K562 (cell line): ENCODE data around the gene CCDC87. TPM values are rescaled to one million over a fixed set of nuclear protein-coding genes. Genes with fewer than 3 reads are reported as not detected.

ENCODE experiments used
- BDP1 ChIP-seq: IDR thresholded peaks from 3 replicates; pipeline ENCODE4 v1.6.1; 2011; ENCODE audit not compliant: insufficient read length, insufficient read depth
- E2F3 ChIP-seq: fragments of 250-450 bp; sonication (Bioruptor Pico); IDR thresholded peaks from 2 replicates; pipeline ENCODE4 v1.4.0; 2020; ENCODE audit warnings: mild to moderate bottlenecking
- GABPB1 ChIP-seq: sonication (generic); formaldehyde crosslinking; IDR thresholded peaks from 2 replicates; pipeline ENCODE4 v1.8.0; 2022; ENCODE audit warnings: mild to moderate bottlenecking, missing genetic modification reagents
- HEY1 ChIP-seq: fragments of 250-450 bp; sonication (Bioruptor Pico); IDR thresholded peaks from 2 replicates; pipeline ENCODE4 v1.5.0; 2020; ENCODE audit warnings: mild to moderate bottlenecking, moderate library complexity, borderline replicate concordance
- ILF3 ChIP-seq: fragments of 450-650 bp; IDR thresholded peaks from 2 replicates; pipeline ENCODE4 v1.6.1; 2018; ENCODE audit warnings: antibody characterized with exemption, mild to moderate bottlenecking, moderate library complexity, borderline replicate concordance
- MAFF ChIP-seq: IDR thresholded peaks from 2 replicates; pipeline ENCODE4 v1.6.1; 2012; ENCODE audit warnings: low read length, improper control_type of control experiment
- NCOA1 ChIP-seq: fragments of 450-650 bp; IDR thresholded peaks from 2 replicates; pipeline ENCODE4 v1.6.1; 2016; ENCODE audit warnings: low read depth
- NFYB ChIP-seq: IDR thresholded peaks from 2 replicates; pipeline ENCODE4 v1.6.1; 2011; ENCODE audit warnings: mild to moderate bottlenecking, moderate library complexity; ENCODE audit not compliant: insufficient read length; ENCODE audit errors: extremely low read depth
- NR2C2 ChIP-seq, 2 experiments: fragments of 200-800 bp in 1 of 2; sonication (Bioruptor generic) in 1 of 2; sonication (generic) in 1 of 2; formaldehyde crosslinking in 1 of 2; IDR thresholded peaks; 2 replicates each; pipeline versions ENCODE4 v1.6.1 to v1.8.0; 2016 to 2022; ENCODE audit warnings: mild to moderate bottlenecking in 1 of 2, missing compliant biosample characterization in 1 of 2, missing genetic modification characterization in 1 of 2, missing genetic modification reagents in 1 of 2
- PML ChIP-seq: IDR thresholded peaks from 2 replicates; pipeline ENCODE4 v1.6.1; 2012; ENCODE audit warnings: low read length, inconsistent platforms
- RAD21 ChIP-seq, 2 experiments: fragments of 250-450 bp in 1 of 2; fragments of 450-650 bp in 1 of 2; sonication (Bioruptor Pico) in 1 of 2; formaldehyde crosslinking in 1 of 2; IDR thresholded peaks in 1 of 2; conservative IDR thresholded peaks in 1 of 2; 2 replicates each; pipeline versions ENCODE4 v1.4.0 to v1.8.0; 2020 to 2022; ENCODE audit warnings: mild to moderate bottlenecking in 2 of 2, moderate library complexity in 1 of 2
- ZC3H8 ChIP-seq: fragments of 450-650 bp; IDR thresholded peaks from 2 replicates; pipeline ENCODE4 v1.6.1; 2017
- ZNF174 ChIP-seq: fragments of 250-450 bp; sonication (Bioruptor Pico); IDR thresholded peaks from 2 replicates; pipeline ENCODE4 v1.4.0; 2020; ENCODE audit warnings: mild to moderate bottlenecking
- ZNF347 ChIP-seq: fragments of 450-650 bp; formaldehyde crosslinking; IDR thresholded peaks from 2 replicates; pipeline ENCODE4 v1.4.0; 2020; ENCODE audit warnings: low read depth, mild to moderate bottlenecking, moderate library complexity
- polyA plus RNA-seq, 8 experiments: library from polyadenylated mRNA; depleted of rRNA in 4 of 8; stranded (reverse) in 5 of 8; unstranded in 3 of 8; fragments of >200 nt; fragmentation: Nextera tagmentation in 2 of 8; fragmentation: Illumina TruSeq in 1 of 8; extraction: Ambion mirVana in 2 of 8; extraction: Trizol in 1 of 8; gene quantifications; 2 replicates each; pipeline versions ENCODE4 v1.2.1 to v1.2.3, GENCODE V29; 2011 to 2014; ENCODE audit warnings: inconsistent platforms in 1 of 8, missing spikeins in 1 of 8
- total RNA-seq, 7 experiments: library from RNA; depleted of rRNA in 6 of 7; stranded (reverse); fragments of >200 nt in 6 of 7; fragmentation: Illumina TruSeq in 2 of 7; extraction: Trizol in 2 of 7; gene quantifications; 2 replicates each; pipeline versions ENCODE4 v1.2.1 to v1.2.3, GENCODE V29; 2011 to 2021; ENCODE audit warnings: low replicate concordance in 1 of 7
- TF ChIP-seq, protein P1 (sequence below), 2 experiments: fragments of 450-650 bp in 1 of 2; IDR thresholded peaks; 2 replicates each; pipeline ENCODE4 v1.6.1; 2011 to 2017; ENCODE audit warnings: low read depth in 2 of 2, antibody characterized with exemption in 1 of 2, borderline replicate concordance in 1 of 2, low read length in 1 of 2, mild to moderate bottlenecking in 1 of 2, mixed read lengths in 1 of 2; ENCODE audit not compliant: control insufficient read depth in 1 of 2
- TF ChIP-seq, protein P2 (sequence below), 3 experiments: fragments of 200-800 bp in 1 of 3; sonication (Bioruptor generic) in 1 of 3; sonication (generic) in 1 of 3; formaldehyde crosslinking in 1 of 3; IDR thresholded peaks; 2 replicates each; pipeline versions ENCODE4 v1.6.1 to v1.8.0; 2016 to 2022; ENCODE audit warnings: mild to moderate bottlenecking in 2 of 3, missing compliant biosample characterization in 2 of 3, missing genetic modification characterization in 2 of 3, missing genetic modification reagents in 1 of 3
- TF ChIP-seq, protein P3 (sequence below): fragments of 450-650 bp; IDR thresholded peaks from 2 replicates; pipeline ENCODE4 v1.6.1; 2016; ENCODE audit warnings: antibody characterized with exemption
- TF ChIP-seq, protein P4 (sequence below): sonication (generic); formaldehyde crosslinking; IDR thresholded peaks from 2 replicates; pipeline ENCODE4 v1.8.0; 2022; ENCODE audit warnings: missing genetic modification reagents, mild to moderate bottlenecking, moderate library complexity, borderline replicate concordance
- TF ChIP-seq, protein P5 (sequence below): fragments of 450-650 bp; IDR thresholded peaks from 2 replicates; pipeline ENCODE4 v1.6.1; 2016; ENCODE audit warnings: low read depth, mild to moderate bottlenecking, moderate library complexity

The CCDC87 gene
- total and polyA plus RNA-seq, 9 of the 15 experiments (the other 6 are each of a cell fraction or from before 2014, with no cell fraction given) = 0.03 to 0.44 (median 0.15) TPM; not detected in 1

DNA sequence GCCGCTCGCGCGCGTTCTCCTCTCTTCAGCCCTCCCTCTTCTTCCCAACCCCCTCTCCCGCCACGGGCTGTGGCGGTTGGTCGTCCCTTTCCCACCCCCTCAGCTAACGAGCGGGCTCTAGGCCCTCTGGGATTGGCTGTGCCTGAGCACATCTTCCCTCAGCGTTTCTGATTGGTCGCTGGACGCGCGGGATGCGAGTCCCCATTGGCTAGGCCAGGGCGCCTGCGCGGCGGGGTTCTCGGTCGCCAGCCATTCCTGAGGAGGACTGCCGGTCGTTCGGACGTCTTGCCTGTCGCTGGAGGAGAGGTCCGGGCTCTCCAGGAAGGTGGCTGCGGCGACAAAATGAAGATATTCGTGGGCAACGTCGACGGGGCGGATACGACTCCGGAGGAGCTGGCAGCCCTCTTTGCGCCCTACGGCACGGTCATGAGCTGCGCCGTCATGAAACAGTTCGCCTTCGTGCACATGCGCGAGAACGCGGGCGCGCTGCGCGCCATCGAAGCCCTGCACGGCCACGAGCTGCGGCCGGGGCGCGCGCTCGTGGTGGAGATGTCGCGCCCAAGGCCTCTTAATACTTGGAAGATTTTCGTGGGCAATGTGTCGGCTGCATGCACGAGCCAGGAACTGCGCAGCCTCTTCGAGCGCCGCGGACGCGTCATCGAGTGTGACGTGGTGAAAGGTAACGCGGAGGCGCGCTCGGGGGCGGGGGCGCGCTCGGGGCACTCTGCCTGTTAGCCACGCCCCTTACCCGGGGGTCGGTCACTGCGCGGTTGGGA lies 23.7 kb upstream of the CCDC87 start, which contains the start of gene RBM14 (continued):
- TF ChIP-seq NCOA1 = no peak
- no peak for TF ChIP-seq HEY1 (CRISPR knock-in tag)
- TF ChIP-seq PML = peak; percentile 96
- no peak for TF ChIP-seq ILF3
- peak; percentile 7; the same call in 1 of the 2 replicates for TF ChIP-seq ZNF174
- TF ChIP-seq GABPB1 (CRISPR knock-in tag) = peak; percentile 82
- peak; percentile 64; the same call in 1 of the 2 replicates for TF ChIP-seq NR2C2 (CRISPR knock-in tag; IDR thresholded peaks at IDR 0.05)
- peak; percentile 62; the same call in 1 of the 2 replicates for TF ChIP-seq NR2C2 (tag; IDR thresholded peaks at IDR 0.05)
- TF ChIP-seq MAFF = no peak
- TF ChIP-seq RAD21 (CRISPR knock-in tag; conservative IDR thresholded peaks at IDR 0.05 in 1 of 2, IDR thresholded peaks at IDR 0.05 in 1 of 2) = 0 out of 4 replicates have a peak, but pooled peaks have one; percentile 4 to 8
- peak; percentile 76 for TF ChIP-seq NFYB
- TF ChIP-seq, protein P1, sequence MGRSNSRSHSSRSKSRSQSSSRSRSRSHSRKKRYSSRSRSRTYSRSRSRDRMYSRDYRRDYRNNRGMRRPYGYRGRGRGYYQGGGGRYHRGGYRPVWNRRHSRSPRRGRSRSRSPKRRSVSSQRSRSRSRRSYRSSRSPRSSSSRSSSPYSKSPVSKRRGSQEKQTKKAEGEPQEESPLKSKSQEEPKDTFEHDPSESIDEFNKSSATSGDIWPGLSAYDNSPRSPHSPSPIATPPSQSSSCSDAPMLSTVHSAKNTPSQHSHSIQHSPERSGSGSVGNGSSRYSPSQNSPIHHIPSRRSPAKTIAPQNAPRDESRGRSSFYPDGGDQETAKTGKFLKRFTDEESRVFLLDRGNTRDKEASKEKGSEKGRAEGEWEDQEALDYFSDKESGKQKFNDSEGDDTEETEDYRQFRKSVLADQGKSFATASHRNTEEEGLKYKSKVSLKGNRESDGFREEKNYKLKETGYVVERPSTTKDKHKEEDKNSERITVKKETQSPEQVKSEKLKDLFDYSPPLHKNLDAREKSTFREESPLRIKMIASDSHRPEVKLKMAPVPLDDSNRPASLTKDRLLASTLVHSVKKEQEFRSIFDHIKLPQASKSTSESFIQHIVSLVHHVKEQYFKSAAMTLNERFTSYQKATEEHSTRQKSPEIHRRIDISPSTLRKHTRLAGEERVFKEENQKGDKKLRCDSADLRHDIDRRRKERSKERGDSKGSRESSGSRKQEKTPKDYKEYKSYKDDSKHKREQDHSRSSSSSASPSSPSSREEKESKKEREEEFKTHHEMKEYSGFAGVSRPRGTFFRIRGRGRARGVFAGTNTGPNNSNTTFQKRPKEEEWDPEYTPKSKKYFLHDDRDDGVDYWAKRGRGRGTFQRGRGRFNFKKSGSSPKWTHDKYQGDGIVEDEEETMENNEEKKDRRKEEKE (IDR thresholded peaks at IDR 0.05; ENCODE audit: borderline replicate concordance in 1 of 2, control insufficient read depth in 1 of 2, low read depth in 2 of 2, low read length in 1 of 2) = no peak
- no peak; the same call in 1 of the 2 replicates for TF ChIP-seq E2F3 (CRISPR knock-in tag)
- TF ChIP-seq, protein P2, sequence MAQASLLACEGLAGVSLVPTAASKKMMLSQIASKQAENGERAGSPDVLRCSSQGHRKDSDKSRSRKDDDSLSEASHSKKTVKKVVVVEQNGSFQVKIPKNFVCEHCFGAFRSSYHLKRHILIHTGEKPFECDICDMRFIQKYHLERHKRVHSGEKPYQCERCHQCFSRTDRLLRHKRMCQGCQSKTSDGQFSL (CRISPR knock-in tag; IDR thresholded peaks at IDR 0.05) = peak; percentile 81
- TF ChIP-seq, protein P2 (tag; IDR thresholded peaks at IDR 0.05) = no peak
- TF ChIP-seq ZNF347 (CRISPR knock-in tag) = no peak
- TF ChIP-seq, protein P3, sequence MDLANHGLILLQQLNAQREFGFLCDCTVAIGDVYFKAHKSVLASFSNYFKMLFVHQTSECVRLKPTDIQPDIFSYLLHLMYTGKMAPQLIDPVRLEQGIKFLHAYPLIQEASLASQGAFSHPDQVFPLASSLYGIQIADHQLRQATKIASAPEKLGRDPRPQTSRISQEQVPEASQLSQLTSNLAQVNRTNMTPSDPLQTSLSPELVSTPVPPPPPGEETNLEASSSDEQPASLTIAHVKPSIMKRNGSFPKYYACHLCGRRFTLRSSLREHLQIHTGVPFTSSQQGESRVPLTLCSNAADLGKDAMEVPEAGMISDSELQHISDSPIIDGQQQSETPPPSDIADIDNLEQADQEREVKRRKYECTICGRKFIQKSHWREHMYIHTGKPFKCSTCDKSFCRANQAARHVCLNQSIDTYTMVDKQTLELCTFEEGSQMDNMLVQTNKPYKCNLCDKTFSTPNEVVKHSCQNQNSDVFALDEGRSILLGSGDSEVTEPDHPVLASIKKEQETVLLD = peak; percentile 86
- TF ChIP-seq BDP1 = no peak
- no peak for TF ChIP-seq ZC3H8
- TF ChIP-seq, protein P4, sequence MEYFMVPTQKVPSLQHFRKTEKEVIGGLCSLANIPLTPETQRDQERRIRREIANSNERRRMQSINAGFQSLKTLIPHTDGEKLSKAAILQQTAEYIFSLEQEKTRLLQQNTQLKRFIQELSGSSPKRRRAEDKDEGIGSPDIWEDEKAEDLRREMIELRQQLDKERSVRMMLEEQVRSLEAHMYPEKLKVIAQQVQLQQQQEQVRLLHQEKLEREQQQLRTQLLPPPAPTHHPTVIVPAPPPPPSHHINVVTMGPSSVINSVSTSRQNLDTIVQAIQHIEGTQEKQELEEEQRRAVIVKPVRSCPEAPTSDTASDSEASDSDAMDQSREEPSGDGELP (CRISPR knock-in tag) = peak; percentile 84; the same call in 1 of the 2 replicates
- TF ChIP-seq, protein P5, sequence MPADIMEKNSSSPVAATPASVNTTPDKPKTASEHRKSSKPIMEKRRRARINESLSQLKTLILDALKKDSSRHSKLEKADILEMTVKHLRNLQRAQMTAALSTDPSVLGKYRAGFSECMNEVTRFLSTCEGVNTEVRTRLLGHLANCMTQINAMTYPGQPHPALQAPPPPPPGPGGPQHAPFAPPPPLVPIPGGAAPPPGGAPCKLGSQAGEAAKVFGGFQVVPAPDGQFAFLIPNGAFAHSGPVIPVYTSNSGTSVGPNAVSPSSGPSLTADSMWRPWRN = no peak
